Skeletal muscle satellite cell (primary cell): ENCODE data around the gene C2.

Source experiments
- H3K27me3 ChIP-seq: 2 replicates; pipeline ENCODE4 v1.7.0; 2013; ENCODE audit warnings: low read length; ENCODE audit not compliant: control insufficient read depth, insufficient read depth
- H3K36me3 ChIP-seq: 2 replicates; pipeline ENCODE4 v1.7.0; 2013; ENCODE audit warnings: mild to moderate bottlenecking, control low read depth, low read length; ENCODE audit not compliant: insufficient read depth
- H3K4me1 ChIP-seq: 2 replicates; pipeline ENCODE4 v1.7.0; 2013; ENCODE audit warnings: low read length; ENCODE audit not compliant: control insufficient read depth, insufficient read depth
- H3K4me2 ChIP-seq: 2 replicates; pipeline ENCODE4 v1.7.0; 2013; ENCODE audit warnings: mild to moderate bottlenecking, low read length
- H3K4me3 ChIP-seq: 2 replicates; pipeline ENCODE4 v1.7.0; 2013; ENCODE audit warnings: low read length
- H3K9ac ChIP-seq: 2 replicates; pipeline ENCODE4 v1.7.0; 2013; ENCODE audit warnings: mild to moderate bottlenecking, low read depth, low read length, moderate library complexity
- H3K9me3 ChIP-seq: replicated peaks from 2 replicates; pipeline ENCODE4 v1.7.0; 2013; ENCODE audit warnings: mild to moderate bottlenecking, control low read depth, low read length

C2 gene

GRCh38 chr6:31948306-31948705, 20.8 kb downstream of the C2 start:
- H3K27me3 ChIP-seq = peaks cover 7% of the 10 kb centered on the region
- peaks cover 27% of the 10 kb centered on the region for H3K36me3 ChIP-seq
- peaks cover 23% of the 10 kb centered on the region for H3K4me1 ChIP-seq
- no peak overlapping the region for H3K9ac ChIP-seq
- H3K9me3 ChIP-seq = no peaks in the 10 kb centered on the region
- H3K4me3 ChIP-seq = no peak overlapping the region
- no peak overlapping the region for H3K4me2 ChIP-seq

GRCh38 chr6:31948753-31949413, 21.4 kb downstream of the C2 start:
- H3K4me1 ChIP-seq = peaks cover 23% of the 10 kb centered on the region
- H3K9ac ChIP-seq = no peak overlapping the region
- H3K4me2 ChIP-seq = no peak overlapping the region
- peaks cover under 1% of the 10 kb centered on the region for H3K27me3 ChIP-seq
- peaks cover 33% of the 10 kb centered on the region for H3K36me3 ChIP-seq
- no peak overlapping the region for H3K4me3 ChIP-seq
- H3K9me3 ChIP-seq = no peaks in the 10 kb centered on the region

- peaks cover 20% of the 10 kb centered on the region for H3K4me1 ChIP-seq
Measured at GRCh38 chr6:31949926-31950548, 22.5 kb downstream of the C2 start.

GRCh38 chr6:31952140-31952805, 24.8 kb downstream of the C2 start:
- no peak overlapping the region for H3K9ac ChIP-seq
- peaks cover 61% of the 10 kb centered on the region for H3K36me3 ChIP-seq
- no peak overlapping the region for H3K4me3 ChIP-seq

More at GRCh38 chr6:31949926-31950548, 22.5 kb downstream of the C2 start:
- Histone ChIP-seq H3K9ac (no peak overlapping the region), H3K36me3 (peaks cover 45% of the 10 kb centered on the region), H3K4me2 (no peak overlapping the region), H3K27me3 (no peaks in the 10 kb centered on the region), H3K4me3 (no peak overlapping the region), H3K9me3 (no peaks in the 10 kb centered on the region)

GRCh38 chr6:31952890-31953289, 25.4 kb downstream of the C2 start:
- peaks cover 12% of the 10 kb centered on the region for H3K4me1 ChIP-seq
- no peak overlapping the region for H3K4me2 ChIP-seq
- no peaks in the 10 kb centered on the region for H3K9me3 ChIP-seq
- no peak overlapping the region for H3K9ac ChIP-seq
- H3K4me3 ChIP-seq = no peak overlapping the region
- peaks cover 61% of the 10 kb centered on the region for H3K36me3 ChIP-seq
- H3K27me3 ChIP-seq = no peaks in the 10 kb centered on the region

More at GRCh38 chr6:31952140-31952805, 24.8 kb downstream of the C2 start:
- Histone ChIP-seq H3K4me1 (peaks cover 6% of the 10 kb centered on the region), H3K4me2 (no peak overlapping the region), H3K9me3 (no peaks in the 10 kb centered on the region), H3K27me3 (no peaks in the 10 kb centered on the region)

- Histone ChIP-seq H3K4me3 (no peak overlapping the region), H3K27me3 (no peaks in the 10 kb centered on the region), H3K9me3 (no peaks in the 10 kb centered on the region), H3K4me1 (peaks cover 10% of the 10 kb centered on the region), H3K4me2 (no peak overlapping the region), H3K36me3 (peaks cover 61% of the 10 kb centered on the region), H3K9ac (no peak overlapping the region)
Measured at GRCh38 chr6:31954511-31954910, 27.0 kb downstream of the C2 start.

- Histone ChIP-seq H3K9ac (no peak overlapping the region), H3K9me3 (no peaks in the 10 kb centered on the region), H3K4me3 (no peak overlapping the region), H3K4me2 (no peak overlapping the region), H3K4me1 (peaks cover 15% of the 10 kb centered on the region), H3K36me3 (peaks cover 63% of the 10 kb centered on the region), H3K27me3 (no peaks in the 10 kb centered on the region)
Measured at GRCh38 chr6:31956796-31957195, 29.3 kb downstream of the C2 start.

- Histone ChIP-seq H3K4me3 (peak overlapping the region; percentile 90), H3K27me3 (no peaks in the 10 kb centered on the region), H3K9me3 (no peaks in the 10 kb centered on the region), H3K4me1 (peaks cover 15% of the 10 kb centered on the region), H3K4me2 (peak overlapping the region; percentile 95), H3K9ac (peak overlapping the region; percentile 96), H3K36me3 (peaks cover 62% of the 10 kb centered on the region)
Measured at GRCh38 chr6:31958412-31958740, 30.9 kb downstream of the C2 start.

- H3K27me3 ChIP-seq = no peaks in the 10 kb centered on the region
- H3K4me1 ChIP-seq = peaks cover 15% of the 10 kb centered on the region
- H3K4me3 ChIP-seq = peak within 1 kb of the TSS; percentile 90
- no peaks in the 10 kb centered on the region for H3K9me3 ChIP-seq
- peaks cover 62% of the 10 kb centered on the region for H3K36me3 ChIP-seq
- peak within 1 kb of the TSS; percentile 96 for H3K9ac ChIP-seq
- peak within 1 kb of the TSS; percentile 95 for H3K4me2 ChIP-seq
Measured at GRCh38 chr6:31958741-31959739, 31.5 kb downstream of the C2 start, which contains the start of the genes NELFE and SKIC2. Gene NELFE, minus strand, starts transcription at chr6:31958971. Its CDS starts 525 bp downstream, at chr6:31958446. Gene SKIC2, plus strand, starts transcription at chr6:31959175. Its CDS starts 18 bp downstream, at chr6:31959193.

- no peak overlapping the region for H3K4me2 ChIP-seq
- no peaks in the 10 kb centered on the region for H3K27me3 ChIP-seq
- no peak overlapping the region for H3K9ac ChIP-seq
- peaks cover 15% of the 10 kb centered on the region for H3K4me1 ChIP-seq
- H3K4me3 ChIP-seq = no peak overlapping the region
- no peaks in the 10 kb centered on the region for H3K9me3 ChIP-seq
- H3K36me3 ChIP-seq = peaks cover 54% of the 10 kb centered on the region
Measured at GRCh38 chr6:31961616-31962015, 34.1 kb downstream of the C2 start.

GRCh38 chr6:31963921-31964320, 36.4 kb downstream of the C2 start:
- no peak overlapping the region for H3K4me3 ChIP-seq
- H3K9ac ChIP-seq = no peak overlapping the region

More at GRCh38 chr6:31963921-31964320, 36.4 kb downstream of the C2 start:
- H3K36me3 ChIP-seq = peaks cover 70% of the 10 kb centered on the region
- H3K9me3 ChIP-seq = no peaks in the 10 kb centered on the region
- no peaks in the 10 kb centered on the region for H3K27me3 ChIP-seq
- no peak overlapping the region for H3K4me2 ChIP-seq
- peaks cover 6% of the 10 kb centered on the region for H3K4me1 ChIP-seq
